NCI-H1417 (cell line): ENCODE results near the gene EPHB2.
A peak's percentile ranks its signal among the peaks of the same experiment; 100 is the strongest.

ENCODE experiments used
- DNase-seq, 3 experiments: peaks; one replicate each; lab custom pipeline; 2025; lab: John Stamatoyannopoulos, UW

The EPHB2 gene

DNA sequence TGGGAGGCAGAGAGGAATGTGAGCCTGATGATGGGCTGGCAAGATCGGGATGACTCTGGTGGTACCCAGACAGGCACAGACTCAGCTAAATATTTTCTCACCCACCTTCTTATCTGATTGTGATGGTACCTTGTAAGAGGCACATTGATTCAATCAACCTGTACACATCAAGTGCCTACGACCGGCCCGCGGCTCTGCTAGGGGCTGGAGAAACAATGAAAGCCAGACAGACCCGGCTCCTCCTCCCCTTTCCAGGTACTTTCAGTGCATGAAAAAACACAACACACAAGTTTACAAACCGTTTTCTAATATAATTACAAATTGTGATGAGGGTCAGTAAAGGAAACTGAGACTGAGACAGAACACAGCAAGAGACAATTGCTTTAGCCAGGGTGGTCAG, 147.0 kb downstream of the EPHB2 start:
- no peak for DNase-seq

DNA sequence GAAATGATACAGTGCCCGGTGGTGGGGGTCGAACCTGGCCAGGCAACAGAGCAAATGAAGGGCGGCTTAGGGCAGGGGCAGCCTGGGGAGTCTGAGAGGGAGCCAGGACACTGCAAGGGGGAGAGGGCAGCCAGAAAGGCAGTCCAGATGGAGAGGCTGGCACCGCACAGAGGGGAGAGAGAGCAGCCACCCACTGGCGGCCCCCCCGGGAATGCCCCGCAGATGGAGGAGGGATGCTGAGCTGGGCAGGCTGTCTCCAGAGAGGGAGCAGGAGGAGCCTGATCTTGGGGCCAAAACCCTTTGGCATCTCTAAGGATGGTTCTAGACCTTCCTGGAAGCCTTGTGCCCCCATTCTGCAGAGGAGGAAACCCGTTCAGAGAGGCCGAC, 149.8 kb downstream of the EPHB2 start:
- no peak for DNase-seq

DNA sequence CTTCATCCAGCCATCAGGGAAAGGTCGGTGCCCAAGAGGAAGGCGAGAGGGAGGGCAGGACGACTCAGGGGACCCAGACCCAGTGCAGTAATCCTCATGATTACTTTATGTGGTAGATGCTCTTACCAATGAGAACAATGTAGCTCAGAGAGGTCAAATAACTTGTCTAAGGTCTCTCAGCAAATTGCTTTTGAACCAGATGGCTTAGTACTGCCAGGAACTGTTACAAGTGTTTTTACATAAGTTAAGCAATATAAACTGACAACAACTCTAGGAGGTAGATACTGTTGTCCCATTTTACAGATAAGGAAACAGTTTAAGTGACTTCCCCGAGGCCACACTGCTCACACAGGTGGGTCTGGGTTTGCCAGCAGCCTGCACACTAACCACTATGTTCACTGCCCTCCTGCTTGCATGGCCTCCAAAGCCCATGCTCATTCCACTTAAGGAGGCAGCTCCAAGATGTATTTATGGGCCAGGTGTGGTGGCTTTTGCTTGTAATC, 150.3 kb downstream of the EPHB2 start:
- no peak for DNase-seq

DNA sequence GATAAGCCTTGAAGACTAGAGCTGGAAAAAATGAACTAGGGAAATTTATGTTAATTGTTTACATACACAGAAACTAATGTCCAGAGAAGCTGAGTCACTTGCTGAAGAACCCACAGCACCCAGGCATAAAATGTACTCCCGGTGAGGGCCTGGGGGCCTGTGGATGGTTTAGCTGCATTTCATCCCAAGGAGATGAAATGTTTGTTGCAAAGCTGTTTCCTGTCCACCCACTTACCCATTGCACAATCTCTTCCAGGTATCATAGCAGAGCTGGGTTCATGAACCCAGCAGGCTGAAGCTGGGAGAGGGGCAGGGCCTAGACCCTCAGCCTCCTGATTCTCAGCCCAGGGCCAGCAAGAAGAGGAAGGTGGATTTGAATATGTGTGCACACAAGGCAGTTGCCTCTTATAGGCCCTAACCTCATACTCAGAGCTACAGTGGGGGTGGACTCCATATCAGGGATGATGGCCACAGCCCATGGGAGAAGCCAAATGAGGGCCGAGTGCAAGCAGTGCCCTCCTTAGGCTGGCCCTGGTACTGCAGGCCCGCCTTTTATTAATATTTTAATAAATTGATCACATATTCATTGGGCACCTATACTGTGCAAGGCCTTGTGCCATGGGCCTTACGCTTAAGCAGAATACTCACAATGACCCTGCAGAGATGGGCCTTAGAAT, 151.3 kb downstream of the EPHB2 start:
- peak in 2 of 3 experiments; percentile 39 to 70 for DNase-seq

DNA sequence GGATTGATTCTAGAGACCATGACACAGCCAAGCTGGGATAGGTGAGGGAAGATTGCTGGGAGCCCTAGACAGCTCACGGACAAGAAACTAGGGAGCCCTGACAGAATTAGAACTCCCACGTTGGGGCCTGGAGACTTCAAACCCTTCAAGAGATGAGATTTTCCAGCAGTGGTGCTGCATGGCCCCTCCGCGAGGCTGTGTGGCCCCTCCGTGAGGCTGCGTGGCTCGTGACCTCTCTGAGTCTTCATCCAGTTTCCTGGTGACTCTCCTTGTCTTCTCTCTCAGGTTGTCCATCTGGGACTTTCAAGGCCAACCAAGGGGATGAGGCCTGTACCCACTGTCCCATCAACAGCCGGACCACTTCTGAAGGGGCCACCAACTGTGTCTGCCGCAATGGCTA, 152.1 kb downstream of the EPHB2 start:
- DNase-seq: no peak

DNA sequence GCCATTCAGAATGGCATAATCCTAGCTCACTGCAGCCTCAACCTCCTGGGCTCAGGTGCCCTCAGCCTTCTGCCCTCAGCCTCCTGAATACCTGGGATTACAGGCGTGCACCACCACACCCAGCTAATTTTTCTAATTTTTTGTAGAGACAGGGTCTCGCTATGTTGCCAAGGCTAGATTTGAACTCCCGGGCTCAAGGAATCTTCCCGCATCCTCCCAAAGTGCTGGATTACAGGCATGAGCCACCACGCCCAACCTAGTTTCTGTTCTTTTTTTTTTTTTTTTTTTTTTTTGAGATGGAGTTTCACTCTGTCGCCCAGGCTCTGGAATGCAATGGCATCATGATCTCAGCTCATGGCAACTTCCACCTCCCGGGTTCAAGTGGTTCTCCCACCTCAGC, 153.1 kb downstream of the EPHB2 start:
- no peak for DNase-seq

DNA sequence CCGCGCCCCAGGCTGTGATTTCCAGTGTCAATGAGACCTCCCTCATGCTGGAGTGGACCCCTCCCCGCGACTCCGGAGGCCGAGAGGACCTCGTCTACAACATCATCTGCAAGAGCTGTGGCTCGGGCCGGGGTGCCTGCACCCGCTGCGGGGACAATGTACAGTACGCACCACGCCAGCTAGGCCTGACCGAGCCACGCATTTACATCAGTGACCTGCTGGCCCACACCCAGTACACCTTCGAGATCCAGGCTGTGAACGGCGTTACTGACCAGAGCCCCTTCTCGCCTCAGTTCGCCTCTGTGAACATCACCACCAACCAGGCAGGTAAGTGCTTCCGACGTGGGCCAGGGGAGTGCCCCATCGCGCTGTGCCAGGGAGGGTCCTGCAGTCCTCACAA, 154.2 kb downstream of the EPHB2 start:
- no peak for DNase-seq

DNA sequence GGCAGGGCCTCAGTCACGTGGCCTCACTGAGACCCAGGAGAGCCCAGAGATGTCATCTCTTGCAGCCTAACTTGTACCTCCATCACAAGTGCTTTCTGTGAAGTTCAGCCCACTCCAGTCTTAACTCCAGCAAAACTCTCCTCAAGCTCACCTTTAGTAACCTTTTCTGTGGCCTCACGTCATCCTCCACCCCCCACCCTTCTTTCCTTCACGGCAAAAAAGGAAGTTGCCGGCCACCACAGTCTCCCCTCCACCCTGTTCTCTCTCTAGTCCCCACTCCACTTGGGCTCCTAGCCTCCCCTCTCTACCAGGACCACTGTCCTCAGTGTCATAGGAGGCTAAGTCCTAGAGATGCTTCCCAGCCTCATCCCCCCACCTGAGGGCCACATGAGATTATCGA, 155.1 kb downstream of the EPHB2 start:
- no peak for DNase-seq

DNA sequence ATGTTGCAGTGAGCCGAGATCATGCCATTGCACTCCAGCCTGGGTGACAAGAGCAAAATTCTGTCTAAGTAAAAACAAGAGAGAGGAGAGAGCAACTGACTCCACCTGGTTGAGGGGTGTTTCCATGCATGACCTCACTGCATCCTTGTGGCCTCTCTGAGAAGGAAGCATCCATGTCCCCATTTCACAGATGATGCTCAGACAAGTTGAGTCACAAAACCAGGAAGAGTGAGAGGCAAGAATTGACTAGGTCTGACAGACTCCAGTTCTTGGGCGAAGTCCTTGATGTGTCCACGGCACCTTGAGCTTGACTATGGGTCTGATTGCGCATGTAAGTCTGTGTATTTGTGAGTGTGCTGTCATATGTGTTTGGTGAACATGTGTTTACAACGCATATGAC, 156.2 kb downstream of the EPHB2 start:
- no peak for DNase-seq

DNA sequence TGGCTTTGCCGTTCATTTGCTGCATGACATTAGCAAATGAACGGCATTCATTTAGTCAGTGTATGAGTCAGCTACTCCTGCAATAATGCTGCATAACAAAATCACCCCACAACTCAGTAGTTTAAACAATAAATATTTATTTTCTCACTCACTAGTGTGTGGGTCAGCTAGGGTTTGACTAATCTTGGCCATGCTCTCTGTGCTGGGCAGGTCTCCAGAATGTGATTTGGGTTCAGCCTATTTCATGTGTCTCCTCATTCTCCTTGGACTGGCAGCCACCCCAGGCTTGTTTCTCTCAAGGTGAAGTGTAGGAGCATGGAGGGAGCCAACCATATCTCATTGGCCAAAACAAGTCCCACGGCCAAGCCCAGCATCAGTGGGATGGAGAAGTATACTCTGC, 157.7 kb downstream of the EPHB2 start:
- DNase-seq: no peak

DNA sequence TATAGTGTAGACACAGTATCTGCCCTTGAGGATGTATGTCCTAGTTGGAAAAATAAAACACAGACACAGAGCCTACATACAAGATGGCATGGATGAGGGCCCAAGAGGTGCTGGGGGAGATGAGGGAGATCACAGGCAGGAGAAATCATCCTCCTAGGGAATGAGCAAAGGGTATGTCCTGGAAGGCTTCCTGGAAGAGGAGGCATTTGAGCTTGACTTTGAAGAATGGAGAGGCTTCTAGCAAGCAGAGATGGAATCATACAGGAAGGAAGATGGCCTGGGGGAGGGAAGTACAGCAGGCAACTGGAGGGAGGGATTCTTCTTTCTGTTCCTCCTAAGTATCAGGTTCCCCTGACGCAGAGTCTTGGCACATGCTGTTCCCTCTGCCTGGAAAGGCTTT, 158.7 kb downstream of the EPHB2 start:
- no peak for DNase-seq

DNA sequence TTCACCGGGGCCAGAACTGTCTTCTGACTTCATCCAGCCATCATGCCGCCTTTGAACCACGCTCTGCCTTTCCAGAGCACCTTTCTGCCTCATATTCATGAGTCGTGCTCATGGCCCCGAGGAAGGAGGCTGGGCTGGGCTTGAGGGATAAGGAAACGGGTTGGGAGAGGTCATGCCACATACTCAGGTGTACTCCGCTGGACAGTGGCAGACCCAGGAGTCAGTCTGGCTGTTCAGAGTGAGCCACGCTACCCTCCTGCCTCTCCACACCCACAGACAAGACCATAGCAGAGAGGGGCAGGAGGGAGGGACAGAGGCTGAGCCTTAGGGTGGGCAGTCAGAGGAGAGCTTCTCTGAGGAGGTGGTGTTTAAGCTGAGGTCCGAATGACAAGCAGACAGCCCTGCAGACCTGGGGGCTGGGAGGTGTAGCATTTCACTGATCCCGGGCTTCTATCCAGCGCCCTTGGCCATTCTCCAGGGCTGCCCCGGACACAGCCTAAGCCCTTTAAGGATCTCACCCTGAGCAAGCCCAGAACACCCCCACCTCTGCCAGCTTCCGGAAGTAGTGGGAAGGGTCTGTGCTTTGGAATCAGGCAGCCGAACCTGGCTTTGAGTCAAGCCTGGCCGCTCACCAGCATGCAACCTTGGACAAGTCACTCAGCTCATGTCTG, 159.7 kb downstream of the EPHB2 start:
- no peak for DNase-seq

DNA sequence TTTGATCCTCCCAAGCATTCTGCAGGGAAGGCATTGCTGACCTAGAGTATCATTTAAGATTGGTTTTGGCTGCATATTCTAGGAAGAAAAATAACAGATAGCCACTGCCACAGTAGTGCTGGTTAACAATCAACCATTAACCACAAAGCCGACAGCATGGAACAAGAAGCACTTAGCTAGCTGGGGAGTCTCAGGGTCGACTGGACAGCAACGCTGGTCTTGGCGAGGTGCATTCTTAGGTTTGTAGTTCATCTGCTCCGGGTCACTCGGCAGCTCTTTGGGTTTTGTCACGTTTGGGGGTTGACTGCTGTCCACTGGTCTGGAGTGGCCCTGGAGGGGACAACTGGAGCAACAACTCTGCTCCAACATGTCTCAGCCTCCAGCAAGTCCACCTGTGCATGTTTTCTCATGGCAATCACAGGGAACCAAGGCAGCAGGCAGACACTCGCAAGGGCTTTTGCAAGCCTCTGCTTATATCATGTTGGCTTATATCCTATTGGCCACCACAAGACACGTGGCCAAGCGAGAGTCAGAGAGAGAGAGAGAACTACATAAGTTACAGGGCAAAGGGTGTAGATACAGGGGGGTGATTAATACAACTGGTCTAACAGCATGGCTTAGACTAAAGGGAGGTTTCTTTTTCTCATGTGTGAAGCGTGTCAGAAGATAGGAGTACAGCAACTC, 162.5 kb downstream of the EPHB2 start:
- no peak for DNase-seq

DNA sequence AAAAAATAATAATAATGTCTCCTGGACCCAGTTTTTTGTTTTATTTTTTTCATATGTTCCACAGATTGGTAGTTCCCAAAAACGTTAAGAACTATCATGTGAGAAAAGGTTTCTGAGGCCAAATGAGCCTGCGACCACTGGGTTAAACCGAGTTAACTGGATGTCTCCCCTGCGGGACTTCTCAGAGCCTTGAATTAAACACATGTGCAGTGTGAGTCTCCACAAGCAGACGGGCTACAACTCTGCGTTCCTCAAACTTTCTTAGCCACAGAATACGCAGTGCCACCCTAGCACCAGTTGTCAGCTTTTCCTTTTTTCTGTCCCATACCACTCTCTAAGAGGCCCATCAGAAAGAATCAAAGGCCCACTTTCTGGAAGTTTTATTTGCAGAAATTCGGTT, 164.1 kb downstream of the EPHB2 start:
- DNase-seq: no peak

DNA sequence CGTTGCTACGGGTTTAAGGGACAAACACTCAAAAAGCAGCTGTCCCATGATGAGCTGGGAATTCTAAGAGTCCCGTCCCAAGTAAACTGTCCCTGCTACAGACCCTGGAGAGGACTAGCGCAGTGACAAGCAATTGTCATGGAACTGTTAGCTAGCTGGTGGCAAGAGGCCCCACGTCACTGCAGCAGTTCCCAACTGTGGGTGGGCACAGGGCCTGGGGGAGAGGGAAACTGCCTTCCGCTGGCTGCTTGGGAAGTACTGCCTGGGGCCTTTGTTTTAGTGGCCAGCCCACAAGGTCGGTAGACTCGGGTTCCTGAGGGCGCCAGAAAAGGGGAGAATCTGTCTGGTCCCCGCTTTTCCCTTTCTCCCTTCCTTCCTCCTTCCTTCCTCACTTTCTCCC, 164.6 kb downstream of the EPHB2 start:
- no peak for DNase-seq

DNA sequence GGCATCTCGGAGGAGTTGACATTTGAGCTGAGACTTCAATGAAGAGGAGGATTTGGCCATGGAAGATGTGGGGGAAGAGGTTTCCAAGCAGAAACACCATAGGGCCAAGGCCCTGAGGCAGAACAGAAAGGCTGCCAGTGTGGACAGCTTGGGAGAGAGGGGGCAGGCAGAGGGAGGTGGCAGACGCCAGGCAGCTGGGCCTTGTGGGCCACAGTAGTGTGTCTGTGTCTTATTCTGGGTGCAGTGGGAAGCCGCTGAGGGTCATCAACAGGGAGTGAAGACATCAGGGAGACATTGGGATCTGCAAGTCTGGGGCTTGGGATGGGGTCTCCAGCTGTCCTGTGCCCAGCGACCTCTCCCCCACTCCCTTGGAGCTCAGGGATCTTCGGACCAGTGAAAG, 165.2 kb downstream of the EPHB2 start:
- DNase-seq: no peak

DNA sequence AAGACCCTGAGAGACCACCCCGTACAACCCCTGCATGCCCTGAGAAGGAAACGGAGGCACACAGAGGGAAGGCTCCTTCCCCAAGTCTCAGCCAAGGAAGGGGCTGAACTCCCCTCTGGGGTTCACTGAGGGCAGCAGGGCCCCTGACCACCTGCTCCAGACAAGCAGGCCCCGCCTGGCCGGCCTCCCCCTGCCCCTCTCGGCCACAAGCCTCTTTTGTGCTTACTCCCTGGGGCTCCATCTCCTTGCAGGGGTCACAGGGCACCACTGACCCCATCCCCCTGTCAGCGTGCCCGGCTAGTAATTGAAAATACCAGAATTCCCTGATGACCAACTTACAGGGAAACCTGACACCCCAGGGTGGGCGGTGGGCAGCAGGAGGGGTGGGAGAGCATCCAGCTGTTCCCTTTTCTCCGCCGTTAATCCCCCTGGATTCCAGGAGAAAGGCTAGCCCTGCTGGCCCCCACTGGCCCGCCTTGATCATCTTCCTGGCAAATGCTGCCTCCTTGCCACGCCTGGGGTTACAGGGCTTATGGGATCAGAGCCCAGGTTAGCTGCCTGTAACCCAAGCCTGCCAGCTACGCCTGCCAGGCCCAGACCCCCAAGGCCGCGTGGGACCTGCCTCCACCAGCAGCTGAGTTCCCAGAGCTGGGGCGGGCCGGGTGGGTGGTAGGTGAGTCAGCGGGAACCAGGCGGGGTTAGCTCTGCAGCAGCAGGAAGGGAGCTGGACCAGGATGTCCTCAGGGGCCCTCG, 165.9 kb downstream of the EPHB2 start:
- DNase-seq: no peak

DNA sequence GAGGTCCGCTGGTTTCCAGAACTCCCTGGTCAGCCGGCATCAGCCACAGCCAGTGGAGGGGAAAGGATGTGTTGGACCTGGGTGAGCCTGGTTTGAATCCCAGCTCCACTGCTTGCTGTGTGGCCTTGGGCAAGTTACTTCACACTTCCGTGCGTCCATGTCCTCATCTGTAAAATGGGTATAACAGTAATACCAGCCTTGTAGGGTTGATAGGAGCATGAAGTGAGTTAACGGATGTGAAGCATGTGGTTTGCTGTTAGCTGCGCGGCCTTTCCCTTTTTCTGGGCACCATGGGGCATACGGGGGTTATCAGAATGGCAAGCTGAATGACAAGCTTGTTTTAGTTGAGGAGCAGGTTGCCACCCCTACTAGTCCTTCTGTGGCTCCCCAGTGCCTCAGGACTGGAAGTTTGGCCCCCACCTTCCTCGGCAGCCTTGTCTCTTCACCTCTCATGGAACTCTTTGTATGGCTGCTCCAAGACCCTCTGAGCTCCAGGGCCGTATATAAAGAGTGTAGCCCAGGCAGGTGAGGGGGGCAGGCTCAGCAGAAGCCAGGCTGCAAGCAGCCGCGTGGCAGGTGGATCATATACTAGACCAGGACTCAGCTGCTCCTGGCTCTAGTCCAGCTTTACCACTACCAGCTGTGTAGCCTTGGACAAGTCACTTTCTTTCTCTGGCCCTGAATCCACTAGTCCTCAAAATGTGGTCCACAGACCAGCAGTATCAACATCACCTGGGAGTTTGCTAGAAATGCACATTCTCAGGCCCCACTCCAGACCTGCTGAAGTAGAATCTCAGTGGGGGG, 166.7 kb downstream of the EPHB2 start:
- no peak for DNase-seq

DNA sequence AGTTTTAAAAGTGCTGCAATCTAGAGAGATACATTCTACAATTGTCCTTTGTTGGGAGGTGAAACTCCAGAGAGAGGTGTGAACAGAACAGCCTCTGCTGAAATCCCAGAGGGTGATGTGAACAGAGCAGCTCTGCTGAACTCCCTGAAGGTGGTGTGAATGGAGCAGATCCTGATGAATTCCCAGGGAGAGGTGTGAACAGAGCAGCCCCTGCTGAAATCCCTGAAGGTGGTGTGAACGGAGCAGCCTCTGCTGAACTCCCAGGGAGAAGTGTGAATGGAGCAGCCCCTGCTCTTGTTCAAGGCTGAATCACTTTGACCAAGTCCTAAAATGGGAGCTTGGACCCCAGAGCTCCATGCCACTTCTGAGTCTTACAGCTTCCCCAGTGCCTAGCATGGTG, 167.3 kb downstream of the EPHB2 start:
- DNase-seq: no peak

DNA sequence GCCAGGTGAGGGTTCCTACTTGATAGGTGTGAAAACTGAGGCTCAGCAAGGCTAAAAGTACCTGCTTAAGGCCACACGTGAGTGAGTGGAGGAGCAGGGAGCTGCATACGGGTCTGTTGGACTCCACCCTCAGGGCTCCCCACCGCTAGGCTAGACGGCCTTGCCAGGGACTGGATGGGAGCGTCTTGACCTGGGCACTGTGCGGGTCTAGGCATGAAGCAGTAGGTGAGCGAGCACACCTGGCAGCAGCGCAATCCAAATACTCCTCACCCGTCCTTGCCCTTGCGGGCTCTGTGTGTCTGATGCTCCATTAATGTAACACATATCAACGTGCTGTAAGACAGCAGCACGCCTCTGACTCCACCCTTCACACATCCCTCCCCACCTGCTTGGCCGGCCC, 168.0 kb downstream of the EPHB2 start:
- no peak for DNase-seq

DNA sequence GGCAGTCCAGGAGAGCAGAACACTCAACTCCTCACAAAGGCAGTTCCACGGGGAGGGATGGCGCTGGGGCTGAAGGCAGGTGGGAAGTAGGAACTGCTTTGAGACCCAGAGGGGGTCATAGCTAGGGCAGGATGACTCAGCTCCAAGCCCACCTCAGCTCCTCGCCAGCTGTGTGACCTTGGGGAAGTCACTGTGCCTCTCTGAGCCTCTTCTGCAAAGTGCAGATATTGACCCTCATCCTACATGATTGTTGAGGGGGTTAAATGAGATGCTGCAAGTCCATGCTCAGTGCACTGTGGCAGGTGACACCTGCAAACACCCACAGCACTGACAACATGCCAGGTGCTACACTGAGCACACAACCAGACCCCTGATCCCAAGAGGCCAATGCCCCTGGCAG, 168.8 kb downstream of the EPHB2 start:
- DNase-seq: no peak

DNA sequence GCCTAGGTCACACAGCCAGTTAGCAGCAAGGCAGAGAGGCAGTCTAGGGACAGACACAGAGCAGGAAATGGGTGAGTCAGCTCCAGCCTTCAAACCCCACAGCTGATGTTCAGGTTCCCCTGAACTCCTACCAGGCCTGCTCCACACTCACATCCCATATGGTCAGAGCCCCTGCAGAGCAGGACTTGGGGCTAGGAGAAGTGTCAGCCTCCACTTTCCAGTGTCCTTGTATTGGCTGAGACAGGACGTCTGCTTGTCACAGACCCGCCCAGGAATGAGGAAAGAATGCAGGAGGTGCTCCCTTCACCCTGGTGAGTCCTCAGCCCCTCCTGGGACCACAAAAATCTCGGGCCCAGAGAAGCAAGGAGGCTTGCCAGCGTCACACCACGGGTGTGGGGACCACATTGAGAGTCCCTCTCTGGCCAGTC, 169.5 kb downstream of the EPHB2 start:
- DNase-seq: no peak
